ENCODE data around the gene ARHGAP5.

GRCh38 chr14:32074887-32075572 lies 2.1 kb upstream of the ARHGAP5 start:
- TF ChIP-seq SP1 (CRISPR knock-in tag; conservative IDR thresholded peaks at IDR 0.05) (no peak), PREB (CRISPR knock-in tag; IDR thresholded peaks at IDR 0.05; ENCODE audit: borderline replicate concordance) (no peak), FOXK1 (CRISPR knock-in tag; IDR thresholded peaks at IDR 0.05) (no peak), ZNF532 (CRISPR knock-in tag; IDR thresholded peaks at IDR 0.05; ENCODE audit: borderline replicate concordance) (no peak)
